HG03565 (cell line): Measurements from ENCODE around the gene PADI3.
"Not testable (repeated sequence)": the region's sequence is repeated elsewhere in the genome, so short reads cannot be mapped to it uniquely, and the experiment has no call there.

Experiments
- ATAC-seq: cut with Tn5 transposase; IDR thresholded peaks from one replicate; pipeline ENCODE4 v1.9.1; 2021; ENCODE audit warnings: mild to moderate bottlenecking, moderate library complexity; ENCODE audit not compliant: unreplicated experiment

Gene PADI3

DNA sequence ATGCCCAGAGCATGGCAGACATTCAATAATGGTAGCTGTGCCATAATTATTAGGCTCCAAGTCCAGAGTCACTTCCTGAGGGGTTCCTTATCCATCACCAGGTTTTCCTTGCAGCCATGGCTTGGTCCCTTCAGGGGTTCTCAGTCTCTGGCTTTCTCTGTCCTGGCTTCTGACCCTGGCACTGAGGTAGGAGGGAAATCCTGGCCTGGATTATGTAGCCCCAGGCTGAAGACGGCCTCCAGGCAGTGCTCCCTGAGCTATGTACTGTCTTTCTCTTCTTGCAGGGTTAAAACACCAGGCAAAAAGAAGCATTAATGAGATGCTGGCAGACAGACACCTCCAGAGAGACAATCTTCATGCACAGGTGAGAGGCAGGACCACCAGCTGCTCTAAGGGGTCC lies 9.5 kb upstream of the PADI3 start:
- ATAC-seq: no peak

GRCh38 chr1:17241011-17241779 lies 7.7 kb upstream of the PADI3 start:
- not testable (repeated sequence) for ATAC-seq

GRCh38 chr1:17241780-17242074 lies 7.2 kb upstream of the PADI3 start:
- ATAC-seq: not testable (repeated sequence)

DNA sequence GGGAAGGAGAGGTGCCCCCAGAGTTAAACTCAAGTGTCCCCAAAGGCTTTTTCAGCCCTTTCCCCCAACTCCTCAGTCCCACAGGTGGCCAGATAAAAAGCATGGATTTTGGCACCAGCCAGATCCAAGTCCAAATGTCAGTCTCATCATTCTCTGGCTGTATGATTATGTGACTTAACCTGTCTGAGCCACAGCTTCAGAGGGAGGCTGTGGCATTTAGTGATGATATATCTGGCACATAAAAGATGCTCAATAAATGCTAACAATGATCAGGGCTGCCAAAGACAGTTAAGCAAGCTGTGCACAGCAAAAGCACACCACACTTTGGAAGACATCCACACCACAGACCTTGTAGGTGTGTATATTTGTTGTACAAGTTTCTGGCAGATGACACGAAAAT lies 5.6 kb upstream of the PADI3 start:
- ATAC-seq: no peak

DNA sequence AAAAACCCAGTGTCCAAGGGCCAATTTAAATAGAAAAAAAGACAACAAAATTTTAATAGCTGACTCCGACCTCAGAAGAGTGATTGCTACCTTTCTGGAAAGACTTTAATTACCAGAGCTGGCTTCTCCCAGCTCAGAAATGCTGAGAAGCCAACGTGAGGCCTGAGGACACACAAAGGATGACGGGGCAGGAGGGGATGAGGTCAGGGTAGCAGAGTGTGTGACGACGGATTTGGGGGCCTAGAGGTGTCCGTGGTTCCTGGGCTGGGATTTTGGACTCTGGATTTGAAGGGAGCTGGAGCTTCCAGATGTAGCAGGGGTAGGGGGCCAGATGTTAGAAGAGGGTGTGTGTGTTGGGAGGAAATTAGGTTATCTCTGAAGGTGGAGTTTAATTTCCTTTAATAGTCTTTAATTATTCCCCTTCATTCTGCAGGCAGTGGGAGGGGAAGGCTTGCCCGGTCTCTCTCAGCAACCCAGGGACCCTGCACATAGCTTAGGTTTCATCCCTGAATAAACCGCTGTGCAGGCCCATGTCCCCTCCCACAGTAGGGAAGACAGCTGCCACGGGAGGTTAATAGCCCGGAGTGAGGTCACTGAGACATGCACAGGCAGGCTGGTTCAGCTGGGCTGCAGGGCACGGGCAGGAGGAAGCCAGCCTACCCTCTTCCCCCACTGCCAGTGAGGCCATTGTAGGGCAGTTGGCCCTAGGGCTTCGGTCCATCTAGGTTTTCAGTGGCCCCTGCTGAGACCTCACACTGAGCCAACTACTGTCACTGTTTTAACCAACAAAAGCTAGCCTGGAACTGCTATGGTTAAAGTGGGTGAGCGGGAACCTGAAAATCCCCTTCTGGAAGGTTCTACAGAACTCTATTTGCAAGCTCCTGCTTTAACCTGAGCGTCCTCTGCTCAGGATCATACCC lies 3.8 kb upstream of the PADI3 start:
- no peak for ATAC-seq

GRCh38 chr1:17245816-17246325 lies 3.0 kb upstream of the PADI3 start:
- no peak for ATAC-seq

- ATAC-seq: no peak
Observed at GRCh38 chr1:17246971-17247370, 1.9 kb upstream of the PADI3 start.

DNA sequence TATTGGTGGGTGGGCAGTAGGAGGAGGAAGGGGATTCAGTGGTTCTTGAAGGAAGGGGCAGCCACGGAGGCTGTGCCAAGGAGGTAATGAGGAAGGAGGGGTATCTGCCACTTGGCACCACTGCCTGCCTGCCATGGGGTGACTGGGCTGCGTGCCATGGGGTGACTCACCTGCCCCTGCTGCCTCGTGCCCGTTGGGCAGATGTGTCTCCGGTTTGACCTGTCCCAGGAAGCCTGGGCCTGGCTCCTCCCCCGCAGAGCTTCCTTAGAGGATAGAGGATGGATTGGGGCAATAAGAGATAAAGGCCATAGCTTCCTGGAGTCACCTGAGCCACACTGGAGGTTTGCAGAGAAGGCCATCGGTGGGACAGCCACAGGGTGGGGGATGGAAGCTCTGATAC lies 1.7 kb downstream of the PADI3 start:
- ATAC-seq: no peak

- no peak for ATAC-seq
Observed at GRCh38 chr1:17251246-17251645, 2.3 kb downstream of the PADI3 start.

DNA sequence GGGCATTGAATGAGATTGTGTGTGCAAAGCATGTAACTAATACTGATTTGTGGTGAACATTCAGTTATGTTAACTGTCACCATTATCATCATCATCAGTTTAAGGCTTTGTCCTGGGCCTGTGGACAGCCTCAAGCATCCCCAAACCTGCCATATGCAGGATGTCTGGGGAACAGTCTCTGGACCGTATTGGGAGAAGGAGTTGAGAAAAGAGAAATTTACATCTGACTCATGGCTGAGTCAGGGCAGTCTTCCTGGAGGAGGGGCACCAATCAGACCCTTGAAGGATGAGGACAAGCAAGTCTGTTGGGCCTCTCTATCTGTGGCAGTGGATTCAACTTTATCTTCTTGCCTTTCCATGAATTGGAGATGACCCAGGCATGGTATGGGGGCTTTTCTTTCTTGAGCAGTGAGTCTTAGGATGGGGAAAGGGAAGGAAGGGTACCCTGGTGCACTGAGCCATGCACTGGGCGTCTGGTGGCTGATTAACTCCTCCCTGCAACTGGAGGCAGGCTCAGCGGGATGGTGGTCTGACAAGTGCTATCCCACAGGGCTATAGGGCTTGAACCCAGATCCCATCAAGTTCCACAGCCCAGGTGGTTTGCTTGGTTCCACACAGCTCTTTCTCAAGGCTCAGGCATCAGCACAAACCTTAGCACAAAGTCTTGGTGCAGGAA lies 2.9 kb downstream of the PADI3 start:
- ATAC-seq: no peak

DNA sequence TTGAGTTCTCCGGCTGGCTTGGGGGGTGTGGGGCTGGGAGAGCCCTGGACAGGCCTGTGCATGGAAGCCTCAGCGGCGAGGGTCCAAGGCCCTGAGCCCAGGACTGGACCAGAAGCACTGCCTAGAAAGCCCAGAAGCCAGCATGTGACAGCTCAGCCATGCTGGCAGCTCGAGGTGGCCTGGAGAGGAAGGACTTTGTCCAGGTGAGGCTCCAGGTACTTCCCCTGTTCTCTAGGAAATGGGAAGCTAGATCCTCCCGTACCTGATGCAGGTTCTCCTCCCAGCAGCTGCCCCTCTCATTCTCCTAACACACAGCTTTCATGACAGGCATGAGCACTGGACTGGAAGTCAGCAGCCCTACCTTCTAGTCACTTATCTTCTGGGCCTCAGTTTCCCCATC lies 6.4 kb downstream of the PADI3 start:
- no peak for ATAC-seq

- ATAC-seq: no peak
Observed at GRCh38 chr1:17258116-17258757, 9.3 kb downstream of the PADI3 start.

DNA sequence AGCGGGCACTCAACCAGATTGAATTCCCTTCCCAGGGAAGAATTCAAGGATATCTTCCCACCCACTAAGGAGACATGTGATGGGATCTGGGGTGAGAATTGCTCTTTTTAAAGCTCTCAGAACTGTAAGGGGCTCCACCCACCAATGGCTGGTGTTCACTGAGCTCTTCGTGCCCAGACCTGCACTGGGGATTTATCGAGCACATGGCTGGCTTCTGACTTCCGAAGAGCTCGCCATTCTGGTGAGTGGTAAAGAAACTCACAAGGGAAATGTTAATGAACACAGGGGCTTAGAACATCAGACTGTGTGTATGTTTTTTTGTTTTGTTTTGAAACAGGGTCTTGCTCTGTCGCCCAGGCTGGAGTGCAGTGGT lies 9.8 kb downstream of the PADI3 start:
- no peak for ATAC-seq

DNA sequence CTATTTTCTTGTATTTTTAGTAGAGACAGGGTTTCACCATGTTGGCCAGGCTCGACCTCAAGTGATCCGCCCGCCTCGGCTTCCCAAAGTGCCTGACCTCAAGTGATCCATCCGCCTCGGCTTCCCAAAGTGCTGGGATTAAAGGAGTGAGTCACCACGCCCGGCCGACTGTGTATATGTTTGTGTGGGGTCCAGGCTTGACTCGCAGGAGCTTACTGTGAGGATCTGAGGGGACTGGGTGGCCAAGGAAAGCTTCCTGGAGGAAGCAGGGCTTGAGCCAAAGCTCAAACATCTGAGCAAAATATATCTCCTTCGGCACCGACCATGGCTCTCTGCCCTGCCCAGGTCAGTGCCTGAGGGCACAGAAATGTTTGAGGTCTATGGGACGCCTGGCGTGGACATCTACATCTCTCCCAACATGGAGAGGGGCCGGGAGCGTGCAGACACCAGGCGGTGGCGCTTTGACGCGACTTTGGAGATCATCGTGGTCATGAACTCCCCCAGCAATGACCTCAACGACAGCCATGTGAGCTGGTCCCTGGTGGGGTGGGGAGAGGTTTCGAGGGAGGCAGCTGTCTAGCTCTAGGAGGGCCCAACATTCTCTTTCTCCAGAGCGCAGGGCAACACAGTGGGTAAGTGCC lies 10.5 kb downstream of the PADI3 start:
- no peak for ATAC-seq

DNA sequence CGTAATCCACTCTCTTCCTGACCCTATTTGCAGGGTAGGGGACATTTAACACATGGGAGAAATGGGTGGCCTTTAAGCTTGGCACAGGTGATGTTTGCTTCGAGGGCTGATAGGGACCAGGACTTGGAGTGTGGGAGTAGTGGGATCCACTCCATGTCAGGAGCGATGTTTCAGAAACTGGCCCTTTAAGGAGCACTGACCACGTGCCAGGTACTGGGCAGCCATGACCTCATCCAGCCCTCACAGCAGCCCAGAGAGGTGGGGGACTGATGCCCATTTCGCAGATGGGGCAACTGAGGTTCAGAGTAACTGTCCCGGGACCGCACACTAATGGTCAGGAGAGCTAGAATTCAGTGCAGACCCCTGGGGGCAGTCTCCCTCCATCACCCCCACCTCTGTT lies 11.4 kb downstream of the PADI3 start:
- ATAC-seq: no peak

DNA sequence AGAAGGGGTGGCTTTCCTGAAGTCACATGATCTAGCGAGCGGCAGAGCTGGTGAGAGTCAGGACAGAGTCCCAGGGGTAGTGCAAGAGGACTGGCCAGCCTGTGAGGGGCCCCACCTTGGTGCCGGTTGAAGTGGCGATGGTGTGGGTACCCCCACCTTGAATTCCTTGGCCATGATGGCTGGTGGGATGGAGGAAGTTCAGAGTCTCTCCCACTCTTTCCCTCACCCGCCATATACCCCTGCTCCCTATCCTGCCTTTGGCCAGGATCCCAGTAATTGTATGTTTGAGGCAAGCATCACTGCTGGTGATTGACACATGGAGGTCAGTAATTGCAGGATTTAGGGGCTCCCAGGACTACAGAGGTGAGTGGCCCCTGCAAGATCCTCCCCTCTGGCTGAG lies 11.8 kb downstream of the PADI3 start:
- no peak for ATAC-seq

GRCh38 chr1:17263936-17264335 lies 15.0 kb downstream of the PADI3 start:
- no peak for ATAC-seq

DNA sequence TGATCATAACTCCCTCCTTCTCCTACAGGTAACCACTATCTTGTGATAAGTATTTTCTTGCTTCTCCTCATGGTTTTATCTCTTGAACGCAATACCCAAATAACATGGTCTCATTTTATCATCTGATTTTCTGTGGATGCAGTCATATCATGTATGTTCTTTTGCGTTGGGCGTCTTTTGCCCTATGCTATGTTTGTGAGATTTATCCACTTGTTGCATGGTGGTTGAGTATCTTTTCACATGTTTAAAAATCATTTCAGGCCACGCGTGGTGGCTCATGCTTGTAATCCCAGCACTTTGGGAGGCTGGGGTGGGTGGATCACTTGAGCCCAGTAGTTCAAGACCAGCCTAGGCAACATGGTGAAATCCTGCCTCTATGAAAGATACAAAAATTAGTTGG lies 15.6 kb downstream of the PADI3 start:
- no peak for ATAC-seq

GRCh38 chr1:17265162-17265561 lies 16.3 kb downstream of the PADI3 start:
- ATAC-seq: no peak

DNA sequence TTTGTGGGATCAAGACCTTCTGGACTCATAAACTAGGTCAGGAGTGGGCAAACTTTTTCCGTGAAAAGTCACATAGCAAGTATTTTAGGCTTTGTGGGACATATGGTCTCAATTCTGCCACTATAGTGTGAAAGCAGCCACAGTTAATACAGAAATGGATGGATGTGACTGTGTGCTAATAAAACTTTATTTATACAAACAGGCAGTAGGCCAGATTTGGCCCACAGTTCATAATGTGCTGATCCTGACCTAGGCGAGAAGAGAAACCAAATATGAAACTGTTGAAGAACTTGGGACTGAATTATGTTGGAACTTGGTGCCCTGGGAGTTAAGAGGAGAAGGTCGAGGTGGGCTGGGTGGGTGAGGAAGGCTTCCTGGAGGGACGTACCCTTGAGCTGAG lies 17.1 kb downstream of the PADI3 start:
- no peak for ATAC-seq
